Measurements from ENCODE around the gene MYCBP2. TPM values are rescaled to one million over a fixed set of nuclear protein-coding genes. Genes with fewer than 3 reads are reported as not detected.

Gene MYCBP2
- polyA plus RNA-seq, 1 experiment = 22.9 TPM

- POLR2A ChIA-PET = no interaction called here
- CTCF ChIA-PET = no interaction called here
- H3K4me3 ChIP-seq (ENCODE audit: low read depth, low read length) = no peak overlapping the region; the same call in 1 of the 2 replicates
Measured at GRCh38 chr13:77028202-77028601, 298.7 kb downstream of the MYCBP2 start.

GRCh38 chr13:77026861-77027621 lies 299.9 kb downstream of the MYCBP2 start, which contains the start of gene FBXL3:
TSS of gene FBXL3 (minus strand) at chr13:77027159. CDS start at chr13:77021860, 5,299 bp downstream.
- ChIA-PET CTCF (interaction anchor here (0.9 to 1.2 kb wide), 2 partner anchors 47 kb away, joined by 3 to 4 read pairs; no protein-coding TSS in a partner anchor), POLR2A (interaction anchor here (0.6 to 0.7 kb wide), 4 partner anchors 35 to 1235 kb away, joined by 3 to 12 read pairs (median 6); partner anchors contain the start of genes CLN5 and MYCBP2)
- H3K36me3 ChIP-seq (ENCODE audit: control insufficient read depth, insufficient read depth, low read length) = no peaks in the 10 kb centered on the region
- H3K27me3 ChIP-seq (ENCODE audit: control insufficient read depth, insufficient read depth, low read length) = no peaks in the 10 kb centered on the region
- peak within 1 kb of the TSS; percentile 89 for H3K4me3 ChIP-seq (ENCODE audit: low read depth, low read length)
- peak; percentile 58 for DNase-seq (ENCODE audit: low read depth)
- TF ChIP-seq CTCF (IDR thresholded peaks at IDR 0.05; ENCODE audit: insufficient read depth, low read depth, low read length) = no peak

More at GRCh38 chr13:77028202-77028601, 298.7 kb downstream of the MYCBP2 start:
- TF ChIP-seq CTCF (IDR thresholded peaks at IDR 0.05; ENCODE audit: insufficient read depth, low read depth, low read length) = no peak
- H3K36me3 ChIP-seq (ENCODE audit: control insufficient read depth, insufficient read depth, low read length) = no peaks in the 10 kb centered on the region
- DNase-seq (ENCODE audit: low read depth) = no peak
- H3K27me3 ChIP-seq (ENCODE audit: control insufficient read depth, insufficient read depth, low read length) = no peaks in the 10 kb centered on the region

- DNase-seq (ENCODE audit: low read depth) = no peak
- Histone ChIP-seq H3K4me3 (ENCODE audit: low read depth, low read length) (peak overlapping the region; percentile 89), H3K27me3 (ENCODE audit: control insufficient read depth, insufficient read depth, low read length) (no peaks in the 10 kb centered on the region), H3K36me3 (ENCODE audit: control insufficient read depth, insufficient read depth, low read length) (no peaks in the 10 kb centered on the region)
- CTCF ChIA-PET = interaction anchor here (1.2 kb wide), 1 partner anchor 46 kb away, joined by 4 read pairs; no protein-coding TSS in a partner anchor
- POLR2A ChIA-PET = interaction anchor here (0.6 kb wide), 2 partner anchors 35 to 1234 kb away, joined by 4 to 12 read pairs; partner anchors contain the start of gene CLN5
- no peak for TF ChIP-seq CTCF (IDR thresholded peaks at IDR 0.05; ENCODE audit: insufficient read depth, low read depth, low read length)
Measured at GRCh38 chr13:77026255-77026860, 300.5 kb downstream of the MYCBP2 start.

GRCh38 chr13:77022341-77022740 lies 304.6 kb downstream of the MYCBP2 start:
- Histone ChIP-seq H3K36me3 (ENCODE audit: control insufficient read depth, insufficient read depth, low read length) (no peaks in the 10 kb centered on the region), H3K27me3 (ENCODE audit: control insufficient read depth, insufficient read depth, low read length) (no peaks in the 10 kb centered on the region), H3K4me3 (ENCODE audit: low read depth, low read length) (no peak overlapping the region)
- no peak for TF ChIP-seq CTCF (IDR thresholded peaks at IDR 0.05; ENCODE audit: insufficient read depth, low read depth, low read length)
- ChIA-PET CTCF (interaction anchor here (0.9 kb wide), 1 partner anchor 20 kb away, joined by 3 read pairs; no protein-coding TSS in a partner anchor), POLR2A (interaction anchor here (0.5 kb wide), 1 partner anchor 41 kb away, joined by 11 read pairs; no protein-coding TSS in a partner anchor)
- DNase-seq (ENCODE audit: low read depth) = no peak

GRCh38 chr13:77019756-77020155 lies 307.1 kb downstream of the MYCBP2 start:
- H3K27me3 ChIP-seq (ENCODE audit: control insufficient read depth, insufficient read depth, low read length) = no peaks in the 10 kb centered on the region
- POLR2A ChIA-PET = no interaction called here
- peaks cover 5% of the 10 kb centered on the region for H3K36me3 ChIP-seq (ENCODE audit: control insufficient read depth, insufficient read depth, low read length)
- no peak overlapping the region for H3K4me3 ChIP-seq (ENCODE audit: low read depth, low read length)
- no peak for TF ChIP-seq CTCF (IDR thresholded peaks at IDR 0.05; ENCODE audit: insufficient read depth, low read depth, low read length)
- DNase-seq (ENCODE audit: low read depth) = no peak
- CTCF ChIA-PET = no interaction called here

Measured in BJ (cell line).